GM20000 (cell line): Measurements from ENCODE around the gene KIF22.
A peak's percentile ranks its signal among the peaks of the same experiment; 100 is the strongest.

Experiments
- DNase-seq: peaks from one replicate; pipeline ENCODE4 v3.0.0; 2012; ENCODE audit warnings: low spot score
- CTCF ChIP-seq: IDR thresholded peaks from 2 replicates; pipeline ENCODE4 v1.5.1; 2012; ENCODE audit warnings: mild to moderate bottlenecking, control low read depth; ENCODE audit errors: extremely low read depth, missing control alignments

The KIF22 gene

GRCh38 chr16:29811896-29812665 lies 21.5 kb downstream of the KIF22 start, which contains the start of gene PRRT2:
PRRT2 (plus strand) TSS chr16:29812193; CDS start chr16:29813055, 862 bp downstream.
- TF ChIP-seq CTCF = no peak
- peak; percentile 60 for DNase-seq

- DNase-seq = no peak
Measured at GRCh38 chr16:29812754-29813643, 22.4 kb downstream of the KIF22 start.

GRCh38 chr16:29813644-29814562 lies 23.4 kb downstream of the KIF22 start:
- DNase-seq = no peak
- TF ChIP-seq CTCF = no peak

More at GRCh38 chr16:29812754-29813643, 22.4 kb downstream of the KIF22 start:
- no peak for TF ChIP-seq CTCF

- no peak for TF ChIP-seq CTCF
- no peak for DNase-seq
Measured at GRCh38 chr16:29814592-29814991, 24.0 kb downstream of the KIF22 start.

- no peak for DNase-seq
- no peak for TF ChIP-seq CTCF
Measured at GRCh38 chr16:29815032-29815721, 24.6 kb downstream of the KIF22 start.

- peak; percentile 80 for TF ChIP-seq CTCF
- peak; percentile 94 for DNase-seq
Measured at GRCh38 chr16:29815793-29816693, 25.5 kb downstream of the KIF22 start, which contains the start of gene PAGR1. PAGR1 (plus strand) TSS chr16:29816152; CDS start chr16:29816526, 374 bp downstream.
